A673 (cell line): ENCODE results near the gene SAT1. TPM values are rescaled to one million over a fixed set of nuclear protein-coding genes. Genes with fewer than 3 reads are reported as not detected.
"Not testable (repeated sequence)": the region's sequence is repeated elsewhere in the genome, so short reads cannot be mapped to it uniquely, and the experiment has no call there.

Experiments
- BruUV-seq: library from RNA; stranded (reverse); fragments of 400-500 nt; replicated peaks from 2 replicates; lab custom pipeline; 2021; lab: Mats Ljungman, UMichigan
- CTCF ChIA-PET: fragments of 300-600 bp; sonication (Branson Sonifier 250); formaldehyde crosslinking; loops from one replicate; lab custom pipeline; 2022; ENCODE audit warnings: antibody characterized with exemption; lab: Charles Lee
- POLR2A ChIA-PET: fragments of 300-600 bp; sonication (Branson Sonifier 250); formaldehyde crosslinking; loops from one replicate; lab custom pipeline; 2022; ENCODE audit warnings: antibody characterized with exemption; ENCODE audit not compliant: low non-redundant PET; lab: Charles Lee
- DNase-seq: peaks from one replicate; pipeline ENCODE4 v3.0.0-alpha.2; 2015; ENCODE audit warnings: low spot score
- H3K27ac ChIP-seq: fragments of 200-600 bp; sonication (generic); 2 replicates; pipeline ENCODE4 v1.5.1; 2016; ENCODE audit warnings: mixed run types, low read depth, mild to moderate bottlenecking, mixed read lengths, antibody characterized with exemption, low read length; ENCODE audit not compliant: poor library complexity, severe bottlenecking
- H3K27me3 ChIP-seq: fragments of 200-600 bp; sonication (generic); replicated peaks from 2 replicates; pipeline ENCODE4 v1.6.1; 2017; ENCODE audit warnings: mixed run types, low read depth, mild to moderate bottlenecking, mixed read lengths, antibody characterized with exemption, low read length; ENCODE audit not compliant: insufficient read depth, poor library complexity
- H3K36me3 ChIP-seq: fragments of 200-600 bp; sonication (generic); 2 replicates; pipeline ENCODE4 v1.6.1; 2016; ENCODE audit warnings: mixed run types, mild to moderate bottlenecking, mixed read lengths, antibody characterized with exemption, low read length; ENCODE audit not compliant: insufficient read depth, poor library complexity, severe bottlenecking
- H3K4me1 ChIP-seq: fragments of 200-600 bp; sonication (generic); 2 replicates; pipeline ENCODE4 v1.6.1; 2017; ENCODE audit warnings: mixed run types, mild to moderate bottlenecking, mixed read lengths, antibody characterized with exemption, low read length; ENCODE audit not compliant: insufficient read depth, poor library complexity, severe bottlenecking
- H3K4me3 ChIP-seq: fragments of 200-600 bp; sonication (generic); 2 replicates; pipeline ENCODE4 v1.5.1; 2016; ENCODE audit warnings: low read depth, mixed run types, mild to moderate bottlenecking, mixed read lengths, low read length; ENCODE audit not compliant: poor library complexity, severe bottlenecking
- H3K9me3 ChIP-seq: fragments of 200-600 bp; sonication (generic); 2 replicates; pipeline ENCODE4 v1.6.1; 2016; ENCODE audit warnings: mixed run types, low read depth, mild to moderate bottlenecking, mixed read lengths, antibody characterized with exemption, low read length; ENCODE audit not compliant: poor library complexity, severe bottlenecking
- CTCF ChIP-seq: fragments of 300-800, 200-600 bp; sonication (generic); conservative IDR thresholded peaks from 2 replicates; pipeline ENCODE4 v1.5.1; 2017; ENCODE audit warnings: low read depth, mild to moderate bottlenecking, antibody characterized with exemption, low read length, moderate library complexity, mixed read lengths
- EZH2 ChIP-seq: fragments of 200-600 bp; sonication (generic); IDR thresholded peaks from 2 replicates; pipeline ENCODE4 v1.6.1; 2017; ENCODE audit warnings: borderline replicate concordance, low read depth, mild to moderate bottlenecking, mixed read lengths, antibody characterized with exemption, low read length; ENCODE audit not compliant: poor library complexity, severe bottlenecking
- intact Hi-C: fragments of 100-400 bp; cut with micrococcal nuclease; formaldehyde crosslinking; loops from one replicate; pipeline ENCODE4 v1.10.0; 2022; ENCODE audit not compliant: unreplicated experiment
- total RNA-seq: library from RNA; stranded (reverse); gene quantifications from 2 replicates; pipeline ENCODE4 v1.2.3, GENCODE V29; 2021

The SAT1 gene
- total RNA-seq, 1 experiment from 2014 or later = 21.6 TPM

GRCh38 chrX:23742174-23742696, 40.7 kb upstream of the SAT1 start:
- DNase-seq = peak; percentile 81
- Histone ChIP-seq H3K9me3 (no peaks in the 10 kb centered on the region), H3K4me3 (peak overlapping the region; percentile 65), H3K4me1 (peaks cover 6% of the 10 kb centered on the region), H3K27me3 (no peaks in the 10 kb centered on the region), H3K27ac (peak overlapping the region; percentile 76), H3K36me3 (no peaks in the 10 kb centered on the region)
- TF ChIP-seq CTCF (no peak), EZH2 (no peak)
- POLR2A ChIA-PET = no interaction called here
- BruUV-seq = no TSS peak
- intact Hi-C loops = no loop called here
- CTCF ChIA-PET = interaction anchor here (1.0 kb wide), 1 partner anchor 11 kb away, joined by 3 read pairs; no protein-coding TSS in a partner anchor

DNA sequence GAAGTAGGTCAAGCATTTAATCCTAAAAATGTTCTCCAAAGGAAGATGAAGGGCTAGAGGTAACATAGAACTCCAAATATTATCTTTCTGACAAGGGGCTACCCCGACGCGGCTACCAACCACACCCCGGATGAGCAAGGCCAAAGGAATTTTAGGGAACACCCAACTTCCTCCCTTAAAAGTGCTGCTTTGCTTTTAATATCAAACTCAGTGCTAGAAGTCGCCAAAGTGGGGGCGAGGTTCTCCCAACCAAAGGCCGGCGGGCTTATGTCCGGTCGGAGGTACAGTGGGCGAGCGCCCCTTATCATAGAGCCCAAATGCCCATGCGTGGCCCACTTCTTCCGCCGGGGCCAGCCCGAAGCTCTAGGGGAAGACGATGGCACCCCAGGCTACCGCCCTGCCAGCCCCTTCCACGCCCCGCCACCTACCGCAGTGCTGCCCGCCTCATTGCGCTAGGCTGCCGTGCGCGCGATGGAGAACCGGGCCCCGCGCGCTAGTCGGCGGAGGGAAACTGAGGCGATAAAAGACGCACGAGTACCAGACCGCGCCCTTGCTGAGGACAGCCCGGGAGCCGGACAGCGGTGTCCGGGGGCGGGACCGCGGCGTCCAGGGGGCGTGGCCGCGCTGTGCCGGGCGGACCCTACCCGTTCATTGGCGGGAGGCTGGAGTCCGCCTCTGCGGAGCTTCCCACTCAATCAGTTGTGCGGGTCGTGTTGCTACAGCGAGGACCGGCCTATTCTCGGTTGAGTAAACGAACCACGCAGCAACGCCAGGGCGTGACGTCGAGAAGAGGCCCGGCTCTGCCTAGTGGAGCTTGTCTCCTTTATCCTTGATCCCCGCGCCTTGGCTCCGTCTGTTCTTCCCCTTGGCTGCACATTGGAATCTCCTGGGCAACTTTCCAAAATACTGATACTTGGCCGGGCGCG, 40.0 kb upstream of the SAT1 start, which contains the start of gene ACOT9:
Gene ACOT9, minus strand, starts transcription at position 580 of the 926 bp plus-strand sequence. Its CDS starts 132 bp downstream, at position 448.
- BruUV-seq = no TSS peak
- ChIA-PET CTCF (interaction anchor here (0.7 to 1.0 kb wide), 3 partner anchors 11 to 159 kb away, joined by 3 to 7 read pairs (median 3); no protein-coding TSS in a partner anchor), POLR2A (no interaction called here)
- Histone ChIP-seq H3K27me3 (no peaks in the 10 kb centered on the region), H3K9me3 (no peaks in the 10 kb centered on the region), H3K4me1 (peaks cover 6% of the 10 kb centered on the region), H3K27ac (peak within 1 kb of the TSS; percentile 76), H3K4me3 (peak within 1 kb of the TSS; percentile 65), H3K36me3 (no peaks in the 10 kb centered on the region)
- DNase-seq = peak; percentile 93
- intact Hi-C loops = no loop called here
- no peak for TF ChIP-seq CTCF
- no peak for TF ChIP-seq EZH2

DNA sequence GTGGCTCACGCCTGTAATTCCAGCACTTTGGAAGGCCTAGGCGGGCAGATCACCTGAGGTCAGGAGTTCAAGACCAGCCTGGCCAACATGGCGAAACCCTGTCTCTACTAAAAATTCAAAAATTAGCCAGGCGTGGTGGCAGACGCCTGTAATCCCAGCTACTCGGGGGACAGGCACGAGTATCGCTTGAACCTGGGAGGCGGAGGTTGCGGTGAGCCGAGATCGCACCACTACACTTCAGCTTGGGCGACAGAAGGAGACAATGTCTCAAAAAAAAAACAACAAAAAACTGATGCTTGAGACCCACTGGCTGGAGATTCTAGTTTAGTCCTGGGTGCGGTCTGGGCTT, 39.4 kb upstream of the SAT1 start:
- DNase-seq, H3K9me3 ChIP-seq, BruUV-seq, H3K36me3 ChIP-seq, H3K4me1 ChIP-seq, H3K27me3 ChIP-seq, intact Hi-C loops, POLR2A ChIA-PET: not testable (repeated sequence)
- Histone ChIP-seq H3K27ac (peak overlapping the region; percentile 76), H3K4me3 (peak overlapping the region; percentile 65)
- CTCF ChIA-PET = interaction anchor here (0.8 kb wide), 1 partner anchor 69 kb away, joined by 7 read pairs; no protein-coding TSS in a partner anchor
